Spinal cord (tissue), 10 donors: ENCODE results near the gene SYNCRIP. TPM values are rescaled to one million over a fixed set of nuclear protein-coding genes. Genes with fewer than 3 reads are reported as not detected.
"Not testable (repeated sequence)": the region's sequence is repeated elsewhere in the genome, so short reads cannot be mapped to it uniquely, and the experiment has no call there.

Experiments
- DNase-seq, 6 donors: peaks; one replicate each; pipeline versions ENCODE4 v3.0.0 to v3.0.0-alpha.2; 2013 to 2015; ENCODE audit warnings: low spot score in 6 of 6, low read depth in 4 of 6
- H3K27ac ChIP-seq: one replicate; pipeline ENCODE4 v1.5.1; 2013; ENCODE audit warnings: low read depth, low read length, control low read depth
- H3K27me3 ChIP-seq: one replicate; pipeline ENCODE4 v1.6.1; 2013; ENCODE audit warnings: low read length; ENCODE audit not compliant: control insufficient read depth, insufficient read depth
- H3K36me3 ChIP-seq: one replicate; pipeline ENCODE4 v1.6.1; 2013; ENCODE audit warnings: low read length; ENCODE audit not compliant: control insufficient read depth, insufficient read depth
- H3K4me1 ChIP-seq: one replicate; pipeline ENCODE4 v1.6.1; 2013; ENCODE audit warnings: low read length; ENCODE audit not compliant: control insufficient read depth, insufficient read depth
- H3K4me3 ChIP-seq: one replicate; pipeline ENCODE4 v1.5.1; 2013; ENCODE audit warnings: low read depth, low read length, control low read depth
- H3K9me3 ChIP-seq: one replicate; pipeline ENCODE4 v1.6.1; 2013; ENCODE audit warnings: low read length; ENCODE audit not compliant: control insufficient read depth, insufficient read depth
- WGBS: methylation state at CpG from one replicate; pipeline ENCODE4 v1.1.5; 2013; ENCODE audit warnings: missing lambda C conversion rate; ENCODE audit not compliant: insufficient coverage; 5-methylcytosine and 5-hydroxymethylcytosine counted together
- long read RNA-seq, 4 donors: transcript quantifications; one replicate each; lab custom pipeline, GENCODE V29; 2026
- polyA plus RNA-seq, 2 donors: library from polyadenylated mRNA; unstranded; fragments of 120-200 nt; gene quantifications; one replicate each; pipeline ENCODE4 v1.2.1, GENCODE V29; 2013; ENCODE audit not compliant: insufficient read length in 2 of 2
- total RNA-seq, 2 donors: library from RNA; depleted of rRNA in 1 of 2; stranded (reverse); fragments of 120-200 nt in 1 of 2; fragments of >200 nt in 1 of 2; gene quantifications; one replicate each; pipeline versions ENCODE4 v1.2.3 to v1.2.4, GENCODE V29; 2013 to 2014
- donor health status: healthy.

The SYNCRIP gene
- total RNA-seq: 10 to 100 TPM; 60.8 to 71.1 TPM
- 100 to 1,000 TPM in 1 of 2 donors, 10 to 100 TPM in 1; 80.2 to 104 TPM for polyA plus RNA-seq
- long read RNA-seq, donor 1, full-length matches to known transcripts: 7 of 43 reads
- long read RNA-seq, donor 1, partial matches to known transcripts: 36 of 43 reads
- long read RNA-seq, donor 1, other reads (novel, unspliced or antisense): 0 of 43 reads
- long read RNA-seq, donor 2, partial matches to known transcripts: 11 of 12 reads
- long read RNA-seq, donor 2, other reads (novel, unspliced or antisense): 0 of 12 reads
- long read RNA-seq, donor 3, full-length matches to known transcripts: 3 of 19 reads
- long read RNA-seq, donor 3, partial matches to known transcripts: 16 of 19 reads
- long read RNA-seq, donor 3, other reads (novel, unspliced or antisense): 0 of 19 reads
- long read RNA-seq, donor 4, full-length matches to known transcripts: 3 of 48 reads
- long read RNA-seq, donor 4, partial matches to known transcripts: 45 of 48 reads
- long read RNA-seq, donor 4, other reads (novel, unspliced or antisense): 0 of 48 reads

- WGBS: under 1% methylated on average over 65 of the region's 76 CpGs
- Histone ChIP-seq H3K4me1 (peaks cover 4% of the 10 kb centered on the region), H3K27me3 (no peaks in the 10 kb centered on the region), H3K27ac (peak within 1 kb of the TSS; percentile 100), H3K4me3 (peak within 1 kb of the TSS; percentile 96), H3K36me3 (peaks cover 12% of the 10 kb centered on the region), H3K9me3 (no peaks in the 10 kb centered on the region)
- DNase-seq: peak; percentile 94 to 100 (median 98)
Observed at GRCh38 chr6:85642774-85643536, at the start of gene SYNCRIP. TSS of gene SYNCRIP (minus strand) at chr6:85642886. CDS start at chr6:85641439, 1,447 bp downstream.

GRCh38 chr6:85691478-85691877 lies 48.8 kb upstream of the SYNCRIP start:
- H3K4me3 ChIP-seq: no peak overlapping the region
- no peak for DNase-seq
- 100% methylated on average over 1 of the region's 1 CpG for WGBS
- no peaks in the 10 kb centered on the region for H3K4me1 ChIP-seq
- no peaks in the 10 kb centered on the region for H3K36me3 ChIP-seq
- no peaks in the 10 kb centered on the region for H3K9me3 ChIP-seq
- no peak overlapping the region for H3K27ac ChIP-seq
- no peaks in the 10 kb centered on the region for H3K27me3 ChIP-seq

- no peaks in the 10 kb centered on the region for H3K9me3 ChIP-seq
- H3K27me3 ChIP-seq: no peaks in the 10 kb centered on the region
- no peaks in the 10 kb centered on the region for H3K36me3 ChIP-seq
- no peak overlapping the region for H3K27ac ChIP-seq
- no peak overlapping the region for H3K4me3 ChIP-seq
- DNase-seq: no peak
- H3K4me1 ChIP-seq: no peaks in the 10 kb centered on the region
Observed at GRCh38 chr6:85690071-85690470, 47.4 kb upstream of the SYNCRIP start.

- no peak overlapping the region for H3K4me3 ChIP-seq
- 100% methylated on average over 2 of the region's 4 CpGs for WGBS
- no peaks in the 10 kb centered on the region for H3K36me3 ChIP-seq
- H3K9me3 ChIP-seq: no peaks in the 10 kb centered on the region
- H3K4me1 ChIP-seq: no peaks in the 10 kb centered on the region
- DNase-seq: no peak
- H3K27me3 ChIP-seq: no peaks in the 10 kb centered on the region
- H3K27ac ChIP-seq: no peak overlapping the region
Observed at GRCh38 chr6:85685713-85686112, 43.0 kb upstream of the SYNCRIP start.

GRCh38 chr6:85684809-85685171 lies 42.1 kb upstream of the SYNCRIP start:
- Histone ChIP-seq H3K4me1 (no peaks in the 10 kb centered on the region), H3K4me3 (no peak overlapping the region), H3K36me3 (no peaks in the 10 kb centered on the region), H3K27ac (no peak overlapping the region), H3K27me3 (no peaks in the 10 kb centered on the region), H3K9me3 (no peaks in the 10 kb centered on the region)
- no peak for DNase-seq
- WGBS: 80% methylated on average over 1 of the region's 2 CpGs

- WGBS: 100% methylated on average over 1 of the region's 2 CpGs
Observed at GRCh38 chr6:85684133-85684808, 41.6 kb upstream of the SYNCRIP start.

GRCh38 chr6:85681899-85682298 lies 39.2 kb upstream of the SYNCRIP start:
- H3K27me3 ChIP-seq, DNase-seq, H3K4me1 ChIP-seq, H3K36me3 ChIP-seq, H3K27ac ChIP-seq, H3K9me3 ChIP-seq, H3K4me3 ChIP-seq: not testable (repeated sequence)
- no CpG with 5 or more reads among the region's 4 CpGs for WGBS

More at GRCh38 chr6:85684133-85684808, 41.6 kb upstream of the SYNCRIP start:
- Histone ChIP-seq H3K4me1 (peaks cover under 1% of the 10 kb centered on the region), H3K36me3 (no peaks in the 10 kb centered on the region), H3K4me3 (no peak overlapping the region), H3K27ac (no peak overlapping the region), H3K9me3 (no peaks in the 10 kb centered on the region), H3K27me3 (no peaks in the 10 kb centered on the region)
- no peak for DNase-seq

GRCh38 chr6:85680388-85680787 lies 37.7 kb upstream of the SYNCRIP start:
- WGBS: 84% methylated on average over 5 of the region's 7 CpGs
- no peaks in the 10 kb centered on the region for H3K27me3 ChIP-seq
- H3K9me3 ChIP-seq: no peaks in the 10 kb centered on the region
- no peak overlapping the region for H3K4me3 ChIP-seq
- H3K4me1 ChIP-seq: peaks cover 5% of the 10 kb centered on the region
- no peak overlapping the region for H3K27ac ChIP-seq
- H3K36me3 ChIP-seq: no peaks in the 10 kb centered on the region
- DNase-seq: no peak

- no peaks in the 10 kb centered on the region for H3K27me3 ChIP-seq
- peak overlapping the region; percentile 84 for H3K27ac ChIP-seq
- peak overlapping the region; percentile 66 for H3K4me3 ChIP-seq
- 0% methylated on average over 1 of the region's 14 CpGs for WGBS
- H3K4me1 ChIP-seq: peaks cover 5% of the 10 kb centered on the region
- no peaks in the 10 kb centered on the region for H3K36me3 ChIP-seq
- no peak for DNase-seq
- no peaks in the 10 kb centered on the region for H3K9me3 ChIP-seq
Observed at GRCh38 chr6:85679445-85680123, 36.9 kb upstream of the SYNCRIP start.
